ENCODE data around the gene REXO4. TPM values are rescaled to one million over a fixed set of nuclear protein-coding genes. Genes with fewer than 3 reads are reported as not detected.

Gene REXO4
- polyA plus RNA-seq, 1 donor from 2014 or later, result 16.1 TPM

GRCh38 chr9:133402689-133403088, 15.1 kb downstream of the REXO4 start:
- H3K9me3 ChIP-seq (ENCODE audit: low read length), result no peaks in the 10 kb centered on the region
- no peaks in the 10 kb centered on the region for H4K20me1 ChIP-seq (ENCODE audit: insufficient read depth)
- H3K79me2 ChIP-seq (replicated peaks; ENCODE audit: insufficient read depth, low read length), result no peaks in the 10 kb centered on the region
- no peak overlapping the region for H3K9ac ChIP-seq (ENCODE audit: low read length)
- no peak overlapping the region for H3K4me3 ChIP-seq (ENCODE audit: low read length)
- no peaks in the 10 kb centered on the region for H3K36me3 ChIP-seq (ENCODE audit: insufficient read depth, low read length)
- no peaks in the 10 kb centered on the region for H3K9me2 ChIP-seq (ENCODE audit: insufficient read depth, low read length)
- no peak overlapping the region for H3K4me2 ChIP-seq (ENCODE audit: low read length)
- no peak for TF ChIP-seq TAF1 (IDR thresholded peaks at IDR 0.05; ENCODE audit: low read depth)
- no peak for TF ChIP-seq MXI1 (conservative IDR thresholded peaks at IDR 0.05; ENCODE audit: poor library complexity, severe bottlenecking)
- no peak for TF ChIP-seq EP300 (conservative IDR thresholded peaks at IDR 0.05; ENCODE audit: poor library complexity, severe bottlenecking)
- TF ChIP-seq SMC3 (conservative IDR thresholded peaks at IDR 0.05; ENCODE audit: poor library complexity), result no peak
- no peak for TF ChIP-seq EZH2 (IDR thresholded peaks at IDR 0.05; ENCODE audit: borderline replicate concordance, insufficient read depth, low read length, poor library complexity, severe bottlenecking)
- TF ChIP-seq REST (IDR thresholded peaks at IDR 0.05; ENCODE audit: borderline replicate concordance), result no peak
- TF ChIP-seq CTCF (IDR thresholded peaks at IDR 0.05; ENCODE audit: poor library complexity, severe bottlenecking), result no peak
- TF ChIP-seq POLR2AphosphoS5 (IDR thresholded peaks at IDR 0.05), result no peak
- no peak for TF ChIP-seq RAD21 (conservative IDR thresholded peaks at IDR 0.05)
- H2AFZ ChIP-seq (ENCODE audit: low read depth, low read length), result no peak overlapping the region
- H3F3A ChIP-seq (ENCODE audit: insufficient read depth, low read length, poor library complexity, severe bottlenecking), result no peaks in the 10 kb centered on the region
- no peak overlapping the region for H3K27ac ChIP-seq (ENCODE audit: low read length)
- H3K27me3 ChIP-seq (ENCODE audit: insufficient read depth, low read depth, low read length), result no peaks in the 10 kb centered on the region

- no peaks in the 10 kb centered on the region for H3K27me3 ChIP-seq (ENCODE audit: insufficient read depth, low read depth, low read length)
- H3K9me2 ChIP-seq (ENCODE audit: insufficient read depth, low read length), result no peaks in the 10 kb centered on the region
- no peaks in the 10 kb centered on the region for H3K9me3 ChIP-seq (ENCODE audit: low read length)
- no peaks in the 10 kb centered on the region for H3K79me2 ChIP-seq (replicated peaks; ENCODE audit: insufficient read depth, low read length)
- H3K9ac ChIP-seq (ENCODE audit: low read length), result no peak overlapping the region
- H2AFZ ChIP-seq (ENCODE audit: low read depth, low read length), result no peak overlapping the region
- H3K27ac ChIP-seq (ENCODE audit: low read length), result no peak overlapping the region
- H3F3A ChIP-seq (ENCODE audit: insufficient read depth, low read length, poor library complexity, severe bottlenecking), result no peaks in the 10 kb centered on the region
- H3K4me2 ChIP-seq (ENCODE audit: low read length), result no peak overlapping the region
- H4K20me1 ChIP-seq (ENCODE audit: insufficient read depth), result no peaks in the 10 kb centered on the region
- no peak for TF ChIP-seq RAD21 (conservative IDR thresholded peaks at IDR 0.05)
- TF ChIP-seq REST (IDR thresholded peaks at IDR 0.05; ENCODE audit: borderline replicate concordance), result no peak
- no peak for TF ChIP-seq CTCF (IDR thresholded peaks at IDR 0.05; ENCODE audit: poor library complexity, severe bottlenecking)
- no peak for TF ChIP-seq MXI1 (conservative IDR thresholded peaks at IDR 0.05; ENCODE audit: poor library complexity, severe bottlenecking)
- no peak for TF ChIP-seq TAF1 (IDR thresholded peaks at IDR 0.05; ENCODE audit: low read depth)
- TF ChIP-seq EZH2 (IDR thresholded peaks at IDR 0.05; ENCODE audit: borderline replicate concordance, insufficient read depth, low read length, poor library complexity, severe bottlenecking), result no peak
- TF ChIP-seq SMC3 (conservative IDR thresholded peaks at IDR 0.05; ENCODE audit: poor library complexity), result no peak
- TF ChIP-seq POLR2AphosphoS5 (IDR thresholded peaks at IDR 0.05), result no peak
- TF ChIP-seq EP300 (conservative IDR thresholded peaks at IDR 0.05; ENCODE audit: poor library complexity, severe bottlenecking), result no peak
- no peaks in the 10 kb centered on the region for H3K36me3 ChIP-seq (ENCODE audit: insufficient read depth, low read length)
- no peak overlapping the region for H3K4me3 ChIP-seq (ENCODE audit: low read length)
These were observed 16.2 kb downstream of the REXO4 start for GRCh38 chr9:133401588-133401987.

Data from neural cell (in vitro differentiated cells).